KOPT-K1 (cell line): Measurements from ENCODE around the gene ARHGDIB.

Experiments
- H3K27ac ChIP-seq: fragments of 200-600 bp; sonication (generic); 2 replicates; pipeline ENCODE4 v1.5.1; 2016; ENCODE audit warnings: antibody characterized with exemption, mild to moderate bottlenecking, low read depth, low read length; ENCODE audit not compliant: poor library complexity, severe bottlenecking
- H3K36me3 ChIP-seq: fragments of 200-600 bp; sonication (generic); 2 replicates; pipeline ENCODE4 v1.5.1; 2017; ENCODE audit warnings: antibody characterized with exemption, mild to moderate bottlenecking, low read length, moderate library complexity; ENCODE audit not compliant: insufficient read depth
- H3K9me3 ChIP-seq: fragments of 200-600 bp; sonication (generic); 2 replicates; pipeline ENCODE4 v1.5.1; 2017; ENCODE audit warnings: antibody characterized with exemption, low read length, mild to moderate bottlenecking; ENCODE audit not compliant: insufficient read depth, poor library complexity, severe bottlenecking

Gene ARHGDIB

GRCh38 chr12:14954269-14954668, 7.1 kb downstream of the ARHGDIB start:
- Histone ChIP-seq H3K27ac (peak overlapping the region; percentile 94), H3K9me3 (no peaks in the 10 kb centered on the region), H3K36me3 (peaks cover 90% of the 10 kb centered on the region)

- H3K27ac ChIP-seq: peak overlapping the region; percentile 94
- H3K9me3 ChIP-seq: no peaks in the 10 kb centered on the region
- H3K36me3 ChIP-seq: peaks cover 90% of the 10 kb centered on the region
Observed at GRCh38 chr12:14953752-14954151, 7.6 kb downstream of the ARHGDIB start.

GRCh38 chr12:14952299-14952921, 9.0 kb downstream of the ARHGDIB start:
- peak overlapping the region; percentile 94 for H3K27ac ChIP-seq
- H3K36me3 ChIP-seq: peaks cover 90% of the 10 kb centered on the region
- no peaks in the 10 kb centered on the region for H3K9me3 ChIP-seq

GRCh38 chr12:14951851-14952250, 9.6 kb downstream of the ARHGDIB start:
- Histone ChIP-seq H3K9me3 (no peaks in the 10 kb centered on the region), H3K36me3 (peaks cover 90% of the 10 kb centered on the region), H3K27ac (peak overlapping the region; percentile 94)

- Histone ChIP-seq H3K27ac (peak overlapping the region; percentile 94), H3K36me3 (peaks cover 90% of the 10 kb centered on the region), H3K9me3 (no peaks in the 10 kb centered on the region)
Observed at GRCh38 chr12:14950982-14951746, 10.2 kb downstream of the ARHGDIB start.

- H3K36me3 ChIP-seq: peaks cover 90% of the 10 kb centered on the region
- no peaks in the 10 kb centered on the region for H3K9me3 ChIP-seq
- peak overlapping the region; percentile 94 for H3K27ac ChIP-seq
Observed at GRCh38 chr12:14950421-14950820, 11.0 kb downstream of the ARHGDIB start.

GRCh38 chr12:14949631-14950030, 11.8 kb downstream of the ARHGDIB start:
- H3K9me3 ChIP-seq: no peaks in the 10 kb centered on the region
- peaks cover 97% of the 10 kb centered on the region for H3K36me3 ChIP-seq
- peak overlapping the region; percentile 94 for H3K27ac ChIP-seq

- H3K9me3 ChIP-seq: no peaks in the 10 kb centered on the region
- peak overlapping the region; percentile 94 for H3K27ac ChIP-seq
- H3K36me3 ChIP-seq: peaks cover 96% of the 10 kb centered on the region
Observed at GRCh38 chr12:14948672-14949071, 12.7 kb downstream of the ARHGDIB start.

GRCh38 chr12:14946861-14947260, 14.5 kb downstream of the ARHGDIB start:
- H3K9me3 ChIP-seq: no peaks in the 10 kb centered on the region
- H3K27ac ChIP-seq: peak overlapping the region; percentile 94
- H3K36me3 ChIP-seq: peaks cover 98% of the 10 kb centered on the region

- Histone ChIP-seq H3K9me3 (no peaks in the 10 kb centered on the region), H3K36me3 (peaks cover 98% of the 10 kb centered on the region), H3K27ac (peak overlapping the region; percentile 94)
Observed at GRCh38 chr12:14946162-14946561, 15.2 kb downstream of the ARHGDIB start.

- no peaks in the 10 kb centered on the region for H3K9me3 ChIP-seq
- no peak overlapping the region for H3K27ac ChIP-seq
- H3K36me3 ChIP-seq: peaks cover 99% of the 10 kb centered on the region
Observed at GRCh38 chr12:14942196-14942931, 19.0 kb downstream of the ARHGDIB start.

GRCh38 chr12:14941369-14941768, 20.0 kb downstream of the ARHGDIB start:
- H3K36me3 ChIP-seq: peaks cover 99% of the 10 kb centered on the region
- no peaks in the 10 kb centered on the region for H3K9me3 ChIP-seq

GRCh38 chr12:14938301-14938700, 23.1 kb downstream of the ARHGDIB start, which contains the start of gene ERP27:
Gene ERP27, minus strand, starts transcription at chr12:14938537. Its CDS starts 29 bp downstream, at chr12:14938508.
- Histone ChIP-seq H3K9me3 (no peaks in the 10 kb centered on the region), H3K27ac (no peak within 1 kb of the TSS), H3K36me3 (peaks cover 100% of the 10 kb centered on the region)

More at GRCh38 chr12:14941369-14941768, 20.0 kb downstream of the ARHGDIB start:
- no peak overlapping the region for H3K27ac ChIP-seq

- Histone ChIP-seq H3K36me3 (peaks cover 100% of the 10 kb centered on the region), H3K27ac (no peak overlapping the region)
Observed at GRCh38 chr12:14937689-14938088, 23.7 kb downstream of the ARHGDIB start.

GRCh38 chr12:14937014-14937413, 24.4 kb downstream of the ARHGDIB start:
- Histone ChIP-seq H3K9me3 (no peaks in the 10 kb centered on the region), H3K27ac (no peak overlapping the region), H3K36me3 (peaks cover 100% of the 10 kb centered on the region)

More at GRCh38 chr12:14937689-14938088, 23.7 kb downstream of the ARHGDIB start:
- no peaks in the 10 kb centered on the region for H3K9me3 ChIP-seq
